HG02571 (cell line): Measurements from ENCODE around the gene CACNA1C.

ENCODE experiments used
- ATAC-seq: cut with Tn5 transposase; IDR thresholded peaks from one replicate; pipeline ENCODE4 v1.9.1; 2021; ENCODE audit warnings: mild to moderate bottlenecking, moderate library complexity; ENCODE audit not compliant: unreplicated experiment

CACNA1C gene

DNA sequence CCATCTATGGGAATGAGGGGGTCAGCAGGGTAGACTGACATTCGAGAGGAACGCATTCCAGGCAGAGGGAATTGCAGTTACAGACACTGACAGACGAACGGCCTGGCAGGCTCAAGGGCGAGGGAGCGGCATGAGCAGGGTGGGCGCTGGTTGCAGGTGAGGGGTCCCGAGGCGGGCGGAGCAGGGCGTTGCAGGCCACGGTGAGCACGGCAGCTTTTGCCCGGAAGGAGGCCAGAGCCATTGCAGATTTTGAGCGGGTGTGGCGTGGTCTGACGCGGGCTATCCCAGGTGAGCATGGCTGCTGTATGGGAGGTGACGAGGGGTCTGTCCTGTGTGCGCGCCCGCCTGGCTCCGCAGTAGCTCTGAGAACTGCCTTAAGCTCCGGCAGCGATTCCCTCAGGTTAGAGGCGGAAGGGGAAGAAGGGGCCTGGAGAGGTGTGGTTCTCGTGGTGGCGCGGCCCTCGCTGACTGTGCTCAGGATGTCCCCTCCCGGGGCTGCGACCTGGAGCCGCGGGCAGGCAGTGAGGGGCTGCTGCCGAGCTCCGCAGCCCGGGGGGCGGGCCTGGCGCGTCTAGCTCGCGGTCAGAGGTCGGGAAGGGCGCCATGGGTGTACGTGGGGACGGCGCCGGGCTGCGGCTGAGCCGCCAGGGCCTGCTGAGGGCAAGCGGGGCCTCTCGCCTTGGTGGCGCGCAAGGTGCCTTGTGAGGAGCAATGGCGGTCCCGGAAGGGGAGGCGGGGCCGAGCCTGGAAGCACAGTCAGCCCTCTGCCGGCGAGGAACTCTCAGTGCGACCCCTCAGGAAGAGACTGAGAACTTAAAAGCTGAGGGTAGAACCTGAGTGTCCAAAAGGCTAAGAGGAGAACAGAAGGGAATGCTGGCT is 177.1 kb downstream of the CACNA1C start:
- no peak for ATAC-seq

DNA sequence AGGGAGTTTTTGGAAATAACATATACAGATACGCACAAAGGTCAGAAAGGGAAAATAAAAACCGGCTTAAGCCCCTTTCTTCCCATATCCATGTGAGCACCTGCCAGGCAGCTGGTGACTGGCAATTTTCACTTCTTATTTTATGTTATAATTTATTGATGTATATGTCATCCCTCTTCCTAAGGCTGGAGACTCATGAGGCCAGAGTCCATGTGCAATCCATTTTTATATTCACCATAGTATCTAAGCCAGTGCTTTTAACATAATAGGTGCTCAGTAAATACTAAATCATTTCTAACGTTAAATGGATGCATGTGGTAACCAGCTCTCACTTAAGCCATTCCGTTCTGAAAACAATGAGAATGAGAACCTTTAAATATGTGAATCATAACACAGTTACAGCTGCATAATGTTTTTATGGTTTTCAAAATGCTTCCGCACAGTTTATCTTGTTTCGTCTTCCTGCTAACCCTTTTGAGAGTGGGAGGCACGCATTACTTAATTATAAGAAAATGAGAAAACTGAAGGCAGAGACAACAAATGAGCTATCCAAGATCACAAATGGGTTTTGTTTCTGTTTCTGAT is 178.3 kb downstream of the CACNA1C start:
- ATAC-seq: no peak

DNA sequence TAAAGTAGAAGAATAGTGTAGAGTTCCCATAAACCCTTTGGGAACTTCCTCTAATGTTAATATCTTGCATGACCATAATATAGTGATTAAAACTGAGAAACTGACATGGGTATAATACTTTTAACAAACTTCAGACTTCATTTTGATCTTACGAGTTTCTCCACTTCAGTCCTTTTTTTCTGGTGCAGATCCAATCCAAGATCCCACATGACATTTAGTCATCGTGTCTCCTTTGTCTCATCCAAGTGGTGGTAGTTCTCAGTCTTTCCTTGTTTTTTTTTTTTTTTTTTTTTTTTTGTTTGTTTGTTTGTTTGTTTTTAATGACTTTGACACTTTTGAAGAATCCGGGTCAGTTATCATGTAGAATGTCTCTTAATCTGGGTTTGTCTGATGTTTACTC is 179.2 kb downstream of the CACNA1C start:
- no peak for ATAC-seq

DNA sequence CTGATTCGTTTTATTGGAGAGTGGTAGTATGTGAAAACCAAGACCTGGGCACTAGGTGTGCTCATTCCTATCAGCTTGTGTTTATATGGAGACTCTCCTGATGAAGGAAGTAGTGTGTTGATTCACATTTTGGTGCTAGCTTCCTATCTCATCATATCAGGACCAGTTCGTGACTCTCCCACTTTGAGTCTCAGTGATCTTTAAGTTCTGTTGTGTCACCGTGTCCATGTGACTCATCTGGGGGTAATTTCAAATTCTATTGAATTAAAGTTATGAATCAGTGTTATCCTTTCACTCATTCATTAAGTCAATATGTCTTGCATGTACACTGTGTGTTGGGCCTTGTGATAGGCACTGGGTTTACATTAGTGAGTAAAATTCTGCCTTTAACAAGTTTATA is 180.2 kb downstream of the CACNA1C start:
- no peak for ATAC-seq

DNA sequence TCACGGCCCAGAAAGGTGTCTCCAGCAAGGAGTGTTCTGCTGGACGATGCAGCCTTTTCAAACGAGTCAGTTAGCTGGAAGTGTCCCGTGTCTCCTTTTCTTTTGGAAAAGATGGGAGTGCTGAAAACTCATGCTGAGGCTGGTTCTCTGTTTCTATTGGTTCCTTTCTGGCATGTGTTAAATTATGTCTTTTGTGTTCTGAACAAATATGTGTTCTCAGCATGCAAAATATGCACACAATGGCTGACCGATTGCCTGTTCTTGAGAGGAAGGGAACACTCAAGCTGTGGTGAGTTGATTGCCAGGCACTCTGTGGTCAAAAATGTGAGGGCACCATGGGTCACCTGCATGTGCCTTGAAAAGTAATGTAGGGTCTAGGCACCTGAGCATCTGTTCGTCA is 181.3 kb downstream of the CACNA1C start:
- no peak for ATAC-seq

DNA sequence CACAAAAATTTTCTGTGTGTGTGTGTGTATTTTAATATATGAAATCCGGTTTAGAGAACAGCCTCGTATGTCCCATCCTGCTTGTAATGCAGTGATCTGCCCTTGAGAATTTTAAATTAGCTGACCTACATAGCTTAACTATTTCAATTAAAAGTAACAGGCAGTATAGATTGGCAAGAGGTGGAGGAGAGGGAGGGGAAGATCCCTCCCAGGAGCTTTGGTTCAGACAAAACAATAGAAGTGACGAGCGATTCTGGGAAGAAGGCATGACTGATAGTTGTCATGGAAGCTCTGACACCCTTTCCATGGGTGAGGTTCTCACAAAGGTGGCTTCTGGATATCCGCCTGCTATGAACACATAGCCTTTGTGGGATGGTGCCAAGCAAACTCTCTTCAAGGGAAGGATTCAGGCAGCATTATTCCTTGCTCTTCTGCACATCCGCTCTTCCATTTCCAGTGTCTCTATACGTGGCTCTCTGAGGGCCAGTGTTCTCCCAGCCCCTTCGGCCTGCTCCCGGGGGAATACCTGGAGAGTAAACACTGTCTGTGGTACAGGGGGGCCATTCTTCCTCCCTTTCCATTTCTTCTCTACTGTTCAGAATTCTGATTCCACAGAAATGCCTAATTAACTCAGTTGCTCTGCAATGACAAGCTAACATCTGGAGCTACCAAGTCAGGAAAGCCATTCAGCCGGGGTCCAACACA is 182.0 kb downstream of the CACNA1C start:
- ATAC-seq: no peak

DNA sequence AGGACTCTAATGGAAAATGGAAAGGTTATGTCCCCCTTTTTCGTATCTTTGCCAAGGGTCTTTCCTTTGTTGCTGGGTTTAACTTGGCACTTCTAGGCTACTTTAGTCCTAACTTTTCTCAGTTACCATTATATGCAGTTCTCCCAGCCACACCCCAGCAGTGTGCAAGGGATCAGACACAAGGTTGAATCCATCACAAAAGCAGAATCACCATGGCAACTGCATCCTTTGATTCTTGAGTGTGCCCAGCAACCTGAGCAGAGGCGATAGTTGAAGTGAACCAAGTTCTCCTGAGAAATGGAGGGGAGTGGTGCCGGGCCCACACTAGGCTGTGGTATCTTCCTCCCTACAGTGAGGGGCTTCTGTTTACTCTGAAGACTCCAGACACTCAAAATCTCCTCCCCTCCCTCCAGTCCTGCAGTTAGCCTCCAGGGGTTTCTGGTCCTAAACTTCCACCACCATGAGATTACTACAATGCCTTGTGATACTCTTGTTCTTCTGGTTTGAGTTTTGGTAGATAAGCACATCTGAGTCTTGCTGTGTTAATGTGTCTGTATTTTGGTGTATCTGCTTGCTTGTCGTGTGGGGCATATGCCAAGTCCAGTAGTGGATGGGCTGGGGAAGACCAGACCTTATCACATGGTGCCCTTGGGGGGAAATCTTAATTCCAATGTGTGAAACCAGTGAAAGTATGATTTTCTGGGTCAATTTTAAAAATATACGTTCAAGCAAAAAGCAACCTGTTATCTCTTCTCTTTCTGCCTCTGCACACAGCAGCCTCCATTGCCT is 183.9 kb downstream of the CACNA1C start:
- no peak for ATAC-seq

DNA sequence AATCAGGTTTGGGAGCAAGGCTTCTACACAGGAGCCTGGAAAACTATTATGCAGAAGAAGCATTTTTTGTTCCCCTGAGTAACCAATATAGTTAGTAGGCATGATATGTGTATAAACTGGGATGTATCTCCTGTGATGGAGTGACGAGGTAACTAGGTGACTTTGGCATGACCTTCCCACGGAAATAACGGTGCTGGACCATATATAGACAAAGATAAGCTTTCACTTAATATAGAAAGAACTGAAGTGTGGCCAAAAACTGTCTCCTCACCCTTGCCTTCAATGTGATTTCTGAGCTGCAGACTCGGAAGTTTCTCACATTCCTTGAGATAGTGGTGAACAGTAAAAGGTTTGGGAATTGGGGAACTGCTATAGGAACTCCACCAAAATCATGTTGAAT is 185.3 kb downstream of the CACNA1C start:
- ATAC-seq: no peak

DNA sequence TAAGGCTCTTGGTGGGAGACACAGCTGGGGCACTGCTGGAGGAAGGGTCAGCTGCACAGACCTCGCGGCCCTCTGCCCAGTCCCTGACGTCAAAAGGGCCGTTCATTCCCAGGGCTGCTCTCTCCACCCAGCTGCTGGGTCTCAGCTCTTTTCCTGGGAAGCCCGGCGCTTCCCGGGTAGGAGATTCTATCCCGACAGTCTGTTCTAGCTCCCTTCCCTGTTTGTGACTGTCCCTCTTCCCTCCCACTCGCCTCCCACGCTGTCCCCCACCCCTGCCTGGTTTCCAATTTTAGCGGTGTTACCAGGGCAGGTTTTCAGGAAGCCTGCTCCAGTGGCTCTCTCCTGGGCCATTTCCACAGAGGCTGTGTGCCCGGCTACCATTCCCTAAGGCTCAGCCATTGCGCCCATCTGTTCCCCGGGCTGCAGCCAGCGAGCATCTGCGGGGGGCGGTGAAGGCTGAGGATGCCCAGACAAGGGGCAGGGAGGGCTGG is 186.6 kb downstream of the CACNA1C start:
- no peak for ATAC-seq

DNA sequence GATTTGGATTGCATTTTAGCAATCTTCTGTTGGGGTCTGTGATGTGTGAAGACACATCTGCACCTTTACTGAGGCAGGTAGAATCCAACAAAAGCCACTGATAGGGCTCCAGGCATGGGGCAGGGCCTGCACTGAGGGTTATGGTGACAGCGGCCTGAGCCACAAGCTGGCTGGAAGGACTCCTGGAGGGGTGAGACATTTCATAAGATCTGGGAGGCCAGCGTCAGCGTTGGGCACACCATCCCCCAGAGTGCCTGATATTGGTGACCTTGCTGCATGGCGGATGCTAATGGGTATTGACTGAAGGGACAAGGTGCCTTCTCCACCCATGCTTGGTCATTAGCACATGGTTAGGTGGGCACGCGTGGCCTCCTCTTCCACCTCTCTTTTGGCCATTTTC is 187.6 kb downstream of the CACNA1C start:
- ATAC-seq: no peak

DNA sequence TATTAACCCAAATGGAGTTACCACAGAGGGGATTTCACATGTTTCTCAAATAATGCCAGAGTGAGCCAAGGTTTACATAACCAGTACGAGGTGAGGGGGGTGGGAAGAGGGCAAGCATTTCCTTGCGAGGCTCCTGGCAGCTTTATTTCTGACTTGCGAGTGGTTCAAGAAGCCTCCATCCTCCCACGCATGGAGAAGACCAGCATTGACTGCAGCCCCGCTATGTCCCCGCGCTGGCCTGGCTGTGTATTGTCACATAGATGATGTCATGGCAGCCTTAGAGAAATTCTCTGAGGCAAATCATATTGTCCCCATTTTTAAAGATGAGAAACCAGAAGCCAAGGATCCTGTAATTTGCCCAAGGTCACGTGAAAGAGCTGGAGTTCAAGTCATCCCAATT is 188.2 kb downstream of the CACNA1C start:
- no peak for ATAC-seq

DNA sequence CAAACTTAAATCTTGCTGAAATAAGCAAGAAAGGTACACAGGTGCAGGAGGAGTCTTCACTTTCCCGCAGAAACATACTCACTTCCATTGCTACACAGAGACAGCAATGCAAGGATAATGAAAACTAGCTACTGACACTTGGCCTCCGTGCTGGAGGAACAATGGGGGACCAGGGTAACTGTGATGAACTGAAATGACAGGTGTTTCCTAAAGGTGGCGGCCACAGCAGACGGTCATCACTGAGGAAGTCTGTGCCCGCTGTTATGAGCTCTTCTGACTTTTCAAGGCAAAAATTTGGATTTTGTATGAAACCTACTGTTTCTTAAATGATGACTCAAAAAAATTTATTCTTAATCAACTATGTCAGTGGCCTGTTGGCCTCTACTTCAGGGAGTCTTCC is 189.4 kb downstream of the CACNA1C start:
- ATAC-seq: no peak

DNA sequence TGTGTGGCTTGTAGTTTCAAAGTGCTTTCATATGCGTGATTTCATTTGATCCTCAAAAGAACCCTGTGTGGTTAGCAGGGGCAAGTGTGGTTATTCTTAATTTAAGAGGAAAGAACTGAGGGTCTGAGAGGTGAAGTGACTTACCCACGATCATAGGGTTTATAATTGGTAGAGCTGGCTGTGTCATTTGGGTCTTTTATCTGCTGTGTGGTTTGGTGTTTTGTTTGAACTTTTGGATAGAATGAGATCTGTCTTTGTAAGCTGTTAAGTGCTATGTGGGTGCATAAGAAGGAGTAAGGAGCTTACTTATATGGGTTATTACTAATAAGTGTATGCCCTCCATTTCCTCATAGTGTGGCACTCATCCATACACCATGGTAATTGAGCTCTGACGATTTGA is 190.0 kb downstream of the CACNA1C start:
- ATAC-seq: no peak

DNA sequence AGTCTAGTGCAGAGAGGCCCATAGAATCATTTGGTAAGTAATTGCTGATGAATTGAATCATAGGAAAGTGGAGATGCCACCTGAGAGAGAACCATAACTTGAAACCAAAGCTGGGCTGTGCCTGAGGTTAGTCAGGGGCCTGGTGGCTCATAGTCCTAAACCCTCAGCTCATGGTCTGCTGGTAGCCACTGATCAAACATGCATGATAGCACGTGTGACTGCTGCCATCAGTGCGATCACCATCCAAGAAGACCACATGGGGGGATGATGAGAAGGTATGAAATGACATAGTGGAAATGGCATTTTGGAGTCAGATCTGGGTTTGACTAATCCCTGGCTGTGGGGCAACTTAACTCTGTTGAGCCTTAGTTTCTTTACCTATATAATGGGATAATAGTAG is 190.5 kb downstream of the CACNA1C start:
- ATAC-seq: no peak

DNA sequence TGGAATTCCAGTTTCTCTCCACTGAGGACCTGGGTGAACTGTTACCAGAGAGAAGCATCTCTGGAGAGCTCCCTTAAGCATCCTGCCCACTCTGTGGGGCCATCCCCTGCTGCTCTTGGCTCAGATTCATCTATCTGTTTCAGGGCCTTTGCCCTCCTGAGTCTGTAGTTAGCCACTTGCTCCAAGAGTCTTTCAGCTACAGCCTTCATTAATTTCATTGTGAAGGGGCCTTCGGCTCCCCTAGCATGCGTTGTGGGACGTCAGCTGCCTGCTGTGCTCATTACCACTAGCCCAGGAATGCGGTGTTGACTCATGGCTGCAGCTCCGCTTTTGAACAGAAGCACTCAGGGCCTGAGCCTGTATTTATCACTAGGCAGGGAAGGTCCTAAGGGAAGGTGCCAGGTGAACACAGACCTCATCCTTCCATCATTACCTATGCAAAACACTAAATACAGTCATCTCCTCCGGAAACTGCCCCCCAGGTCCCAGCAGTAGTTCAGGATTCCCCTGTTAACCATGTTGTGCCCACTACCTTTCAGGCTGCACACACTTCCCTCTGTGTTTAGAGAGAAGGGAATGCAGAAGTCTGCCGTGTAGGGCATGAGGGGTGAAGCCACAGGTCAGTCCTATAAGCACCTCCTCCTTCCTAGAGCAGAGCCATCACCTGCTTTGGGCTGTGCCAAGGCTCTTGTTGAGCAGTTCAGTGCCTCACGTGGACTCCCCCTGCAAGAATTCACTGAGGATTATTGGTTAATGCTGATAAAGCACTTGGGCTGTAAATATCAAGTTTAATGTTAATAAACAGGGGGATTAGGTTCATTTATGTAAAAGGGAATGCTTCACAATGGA is 191.4 kb downstream of the CACNA1C start:
- ATAC-seq: no peak

DNA sequence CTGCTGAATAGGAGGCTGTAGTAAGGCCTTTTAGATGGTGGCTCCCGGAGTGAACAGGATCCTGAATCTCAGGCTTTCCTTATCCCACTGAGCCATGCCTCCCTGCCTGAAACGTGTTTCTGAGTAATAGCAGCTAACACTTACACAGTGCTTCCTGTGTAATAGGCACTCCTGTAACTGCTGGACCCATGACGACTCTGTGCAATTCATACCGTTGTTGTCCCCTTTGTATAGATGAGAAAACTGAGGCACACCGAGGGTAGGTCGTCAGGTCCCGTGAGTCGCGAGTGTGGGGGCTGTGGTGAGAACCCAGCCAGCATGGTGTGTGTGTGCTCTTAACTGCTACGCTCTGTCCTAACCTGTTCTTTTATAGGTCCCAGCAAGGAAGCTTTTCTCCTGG is 193.6 kb downstream of the CACNA1C start:
- ATAC-seq: no peak

DNA sequence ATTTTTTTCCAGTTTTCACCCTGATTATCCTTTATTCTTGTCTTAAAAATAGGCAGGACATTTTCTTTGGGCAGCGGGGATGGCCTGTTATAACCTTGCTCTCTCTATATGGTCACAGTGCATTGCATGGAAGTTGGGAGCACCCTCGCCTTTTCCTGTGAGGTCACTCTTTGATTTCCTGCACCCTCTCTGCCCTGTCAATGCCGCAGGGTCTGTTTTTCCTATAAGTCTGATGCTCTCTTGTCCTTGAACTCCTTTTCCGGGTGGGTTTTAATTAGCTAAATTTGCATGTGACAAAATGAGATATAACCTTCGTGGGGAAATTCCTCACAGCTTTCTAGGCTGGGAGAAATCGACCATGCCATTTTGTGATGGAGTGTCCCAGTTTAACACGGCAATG is 194.3 kb downstream of the CACNA1C start:
- ATAC-seq: no peak

DNA sequence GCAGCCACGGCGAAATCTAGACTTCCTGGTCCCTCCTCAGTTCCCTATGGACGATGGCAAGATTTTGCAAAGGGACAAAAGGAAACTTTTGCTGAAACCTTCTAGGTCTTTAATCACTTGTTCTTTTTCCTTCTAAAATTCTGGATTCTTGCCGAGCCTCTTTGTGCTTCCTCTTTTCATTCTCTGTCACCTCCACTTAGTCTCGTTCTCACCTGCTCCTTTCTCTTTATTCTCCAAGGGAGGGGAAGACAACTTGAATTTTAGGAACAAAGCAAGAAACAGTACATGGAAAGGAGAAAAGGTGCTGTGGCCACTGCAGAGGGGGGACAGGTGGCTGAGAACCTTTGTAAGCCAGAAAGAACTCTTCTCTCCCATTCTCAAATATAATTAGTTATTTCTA is 194.8 kb downstream of the CACNA1C start:
- ATAC-seq: no peak

DNA sequence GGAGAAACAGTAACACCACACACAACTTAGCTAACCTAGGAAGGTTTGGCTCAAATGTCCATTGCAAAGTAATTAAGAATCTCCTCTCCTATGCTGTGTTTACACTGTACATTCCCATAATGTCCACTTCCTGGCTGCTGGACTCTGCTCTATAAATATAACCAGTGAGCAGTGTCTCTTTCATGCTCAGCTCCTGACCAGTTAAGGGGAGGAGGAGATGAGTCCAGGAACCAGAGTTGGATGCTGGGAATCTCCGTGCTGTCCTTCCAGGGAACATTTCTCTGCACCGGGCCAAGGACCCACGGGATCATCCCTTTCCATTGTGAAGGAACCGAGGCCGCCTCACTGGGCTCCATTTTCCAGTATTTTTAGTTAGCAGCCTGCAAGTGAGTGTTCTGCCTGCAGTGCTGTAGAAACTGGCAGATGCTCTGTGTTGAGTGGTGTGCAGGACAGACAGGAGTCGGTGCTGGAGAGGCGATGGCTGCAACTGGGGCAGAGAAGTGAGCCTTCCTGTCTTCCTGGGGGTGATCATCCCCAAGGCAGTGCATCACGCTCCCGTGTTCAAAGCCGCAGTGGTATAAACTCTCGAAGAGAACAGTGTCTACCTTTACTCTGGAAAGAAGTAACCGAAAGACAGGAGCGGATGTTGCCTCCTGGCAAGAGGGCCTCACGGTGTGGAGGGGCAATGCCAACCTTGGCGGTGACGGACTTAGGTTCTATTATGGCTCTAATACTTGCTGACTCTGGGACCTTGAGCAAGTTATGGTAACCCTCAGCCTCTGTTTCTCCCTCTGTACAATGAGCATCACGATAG is 195.5 kb downstream of the CACNA1C start:
- ATAC-seq: no peak
